Vein endothelial cell (primary cell): ENCODE measurements around the gene CDH1. TPM values are rescaled to one million over a fixed set of nuclear protein-coding genes. Genes with fewer than 3 reads are reported as not detected.

Experiments used
- small RNA-seq: library from RNA; depleted of rRNA; stranded (forward); fragments of <200 nt; gene quantifications from one replicate; pipeline ENCODE3, GENCODE V24; 2012
- total RNA-seq: library from RNA; depleted of rRNA; stranded (reverse); fragments of >200 nt; gene quantifications from 2 replicates; pipeline ENCODE4 v1.2.3, GENCODE V29; 2012

CDH1 gene
- total RNA-seq: not detected in 2 replicates

DNA sequence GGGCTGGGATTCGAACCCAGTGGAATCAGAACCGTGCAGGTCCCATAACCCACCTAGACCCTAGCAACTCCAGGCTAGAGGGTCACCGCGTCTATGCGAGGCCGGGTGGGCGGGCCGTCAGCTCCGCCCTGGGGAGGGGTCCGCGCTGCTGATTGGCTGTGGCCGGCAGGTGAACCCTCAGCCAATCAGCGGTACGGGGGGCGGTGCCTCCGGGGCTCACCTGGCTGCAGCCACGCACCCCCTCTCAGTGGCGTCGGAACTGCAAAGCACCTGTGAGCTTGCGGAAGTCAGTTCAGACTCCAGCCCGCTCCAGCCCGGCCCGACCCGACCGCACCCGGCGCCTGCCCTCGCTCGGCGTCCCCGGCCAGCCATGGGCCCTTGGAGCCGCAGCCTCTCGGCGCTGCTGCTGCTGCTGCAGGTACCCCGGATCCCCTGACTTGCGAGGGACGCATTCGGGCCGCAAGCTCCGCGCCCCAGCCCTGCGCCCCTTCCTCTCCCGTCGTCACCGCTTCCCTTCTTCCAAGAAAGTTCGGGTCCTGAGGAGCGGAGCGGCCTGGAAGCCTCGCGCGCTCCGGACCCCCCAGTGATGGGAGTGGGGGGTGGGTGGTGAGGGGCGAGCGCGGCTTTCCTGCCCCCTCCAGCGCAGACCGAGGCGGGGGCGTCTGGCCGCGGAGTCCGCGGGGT is at the start of gene CDH1:
CDH1 (plus strand) TSS at position 247 of the 684 bp plus-strand sequence; CDS start at position 371, 124 bp downstream.

DNA sequence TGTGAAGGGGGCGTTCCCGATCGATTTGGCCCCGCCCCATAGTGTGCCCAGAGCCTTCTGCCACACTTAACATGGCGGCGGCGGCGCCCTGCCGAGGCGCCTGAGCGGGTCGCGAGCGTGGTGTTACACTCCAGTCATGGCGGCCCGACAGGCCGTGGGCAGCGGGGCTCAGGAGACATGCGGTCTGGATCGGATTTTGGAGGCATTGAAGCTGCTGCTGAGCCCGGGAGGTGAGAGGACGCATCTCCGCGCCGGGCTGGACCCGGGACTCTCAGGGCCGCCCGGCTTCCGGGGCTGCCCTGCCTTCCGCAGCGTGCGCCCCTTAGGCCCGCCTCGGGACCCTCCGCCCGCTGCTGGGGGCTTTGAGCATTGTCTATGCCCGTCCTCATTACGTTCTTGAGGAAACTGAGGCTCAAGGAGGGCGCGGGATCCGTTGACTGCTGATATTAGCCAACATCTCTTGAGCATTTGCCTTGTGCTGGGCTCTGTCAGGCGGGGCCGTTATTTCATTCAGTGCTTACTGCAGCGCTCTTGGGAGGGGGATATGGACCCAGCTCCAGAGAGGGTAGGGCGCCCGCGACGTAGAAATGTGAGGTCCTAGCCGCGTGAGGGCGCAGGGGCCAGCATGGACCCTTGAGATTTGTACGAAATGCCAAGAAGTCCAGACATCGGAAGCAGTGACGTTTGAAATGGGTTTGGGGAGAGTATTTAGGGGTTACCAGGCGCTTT is 106.6 kb downstream of the CDH1 start, which contains the start of gene TANGO6:
TANGO6 (plus strand) TSS at position 50 of the 729 bp plus-strand sequence; CDS start at position 137, 87 bp downstream.

Small RNA genes lying within 50 kb of the gene (small RNA-seq; reads per million reads assigned to genes)
- gene RNA5SP429: not detected

Other genes with a start within 250 kb of the CDH1 start
- gene ZFP90, start 198.0 kb upstream of the CDH1 start, total RNA-seq: 19.2 and 22.5 TPM in 2 replicates
- gene CDH3, start 92.0 kb upstream of the CDH1 start, total RNA-seq: not detected in 2 replicates
- 14.7 and 16.7 TPM in 2 replicates for gene TANGO6, start 106.2 kb downstream of the CDH1 start, total RNA-seq